Testis (tissue), 2 donors: Measurements from ENCODE around the gene AMOT.

Experiments
- CTCF ChIP-seq, 3 experiments: fragments of 450-650 bp in 2 of 3; fragments of 200-600 bp in 1 of 3; sonication (generic) in 1 of 3; IDR thresholded peaks; one replicate each; pipeline ENCODE4 v1.5.1; 2016 to 2019; ENCODE audit warnings: antibody characterized with exemption in 3 of 3, mild to moderate bottlenecking in 2 of 3, moderate library complexity in 1 of 3
- POLR2A ChIP-seq: fragments of 450-650 bp; IDR thresholded peaks from one replicate; pipeline ENCODE4 v1.6.1; 2017; ENCODE audit warnings: antibody characterized with exemption, mild to moderate bottlenecking, moderate library complexity

DNA sequence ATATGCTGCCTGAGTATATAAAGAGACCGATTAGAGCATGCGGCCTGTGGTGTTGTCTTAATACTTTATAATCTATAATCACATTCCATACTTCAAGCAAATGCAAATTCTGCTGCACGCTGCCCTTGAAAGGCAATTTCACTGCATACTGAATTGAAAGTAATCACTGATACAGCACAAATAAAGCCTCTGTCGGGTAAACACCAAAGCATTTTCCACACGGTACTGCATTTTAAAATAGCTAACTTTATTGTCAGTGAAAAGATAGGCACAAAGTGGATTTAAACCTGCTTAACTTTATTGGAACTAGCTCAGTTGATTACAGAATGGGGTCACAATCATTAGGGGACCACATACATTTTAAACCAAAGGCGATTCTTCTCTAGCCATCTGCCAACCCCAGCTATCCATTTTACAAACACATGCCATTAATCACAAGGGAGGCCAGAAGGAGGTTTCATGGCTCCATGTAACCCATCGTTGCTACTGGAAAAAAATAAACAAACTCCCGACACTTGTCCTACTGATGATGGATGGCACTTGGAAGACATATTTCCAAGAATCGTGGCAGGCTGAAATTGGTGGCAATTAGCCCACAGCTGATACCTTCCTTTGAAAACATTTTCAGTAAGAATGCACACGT, 65.9 kb downstream of the AMOT start:
- TF ChIP-seq CTCF (IDR thresholded peaks at IDR 0.05) (no peak), POLR2A (no peak)
